Fibroblast of villous mesenchyme (primary cell): Measurements from ENCODE around the gene KCTD21. TPM values are rescaled to one million over a fixed set of nuclear protein-coding genes. Genes with fewer than 3 reads are reported as not detected.

ENCODE experiments used
- DNase-seq: peaks from one replicate; pipeline ENCODE4 v3.0.0-alpha.2; 2010; ENCODE audit warnings: low read depth
- H3K4me3 ChIP-seq: 2 replicates; pipeline ENCODE4 v1.5.1; 2011; ENCODE audit warnings: low read depth, mild to moderate bottlenecking, low read length
- CTCF ChIP-seq: IDR thresholded peaks from 2 replicates; pipeline ENCODE4 v1.5.1; 2012; ENCODE audit warnings: low read depth, mild to moderate bottlenecking, low read length; ENCODE audit not compliant: insufficient read depth
- total RNA-seq: library from RNA; depleted of rRNA; stranded (reverse); fragments of >200 nt; gene quantifications from 2 replicates; pipeline ENCODE4 v1.2.3, GENCODE V29; 2012

Gene KCTD21
- total RNA-seq, 1 donor: 11.2 TPM

DNA sequence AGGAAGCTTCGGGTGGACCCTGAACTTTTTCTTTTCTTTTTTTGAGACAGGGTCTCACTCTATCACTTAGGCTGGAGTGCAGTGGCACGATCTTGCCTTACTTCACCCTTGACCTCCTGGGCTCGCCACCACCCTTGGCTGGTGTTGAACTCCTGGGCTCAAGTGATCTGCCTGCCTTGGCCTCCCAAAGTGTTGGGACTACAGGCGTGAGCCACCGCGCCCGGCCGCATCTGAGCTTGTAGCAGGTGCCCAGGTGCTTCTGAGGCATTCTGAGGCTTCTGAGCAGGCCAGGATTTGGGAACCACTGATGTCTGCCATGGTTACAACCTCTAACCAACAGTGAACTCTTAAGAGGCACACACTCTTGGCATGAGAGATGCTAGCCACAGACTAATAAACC lies 5.4 kb upstream of the KCTD21 start:
- no peak for TF ChIP-seq CTCF
- H3K4me3 ChIP-seq: no peak overlapping the region
- DNase-seq: no peak

- H3K4me3 ChIP-seq: no peak overlapping the region
- no peak for TF ChIP-seq CTCF
- DNase-seq: peak; percentile 23
Observed at GRCh38 chr11:78192911-78193351, 4.5 kb upstream of the KCTD21 start.

DNA sequence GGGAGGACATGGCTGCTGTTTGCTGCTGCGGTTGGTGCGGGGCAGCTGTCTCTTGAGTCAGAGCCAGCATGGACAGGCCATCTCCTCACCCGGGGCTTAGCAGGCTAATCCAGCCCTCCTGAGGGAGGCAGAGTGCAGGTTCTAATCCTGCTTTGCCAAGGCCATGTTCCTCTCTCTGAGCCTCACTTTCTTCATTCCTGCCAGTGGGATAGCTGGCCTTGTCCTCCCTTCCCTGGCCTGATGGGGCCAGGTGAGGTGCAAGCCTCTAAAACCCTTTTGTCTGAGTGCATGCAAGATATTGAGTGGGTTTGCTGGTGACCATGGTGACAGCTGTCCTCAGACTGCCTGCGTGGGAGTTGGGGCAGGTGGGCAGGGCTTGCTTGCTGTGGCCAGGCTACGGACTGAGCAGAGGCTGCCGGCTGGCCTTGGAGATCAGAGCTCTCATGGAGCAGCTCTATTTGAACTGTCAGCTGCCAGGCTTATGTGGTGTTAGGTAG lies 3.8 kb upstream of the KCTD21 start:
- H3K4me3 ChIP-seq: no peak overlapping the region
- no peak for DNase-seq
- TF ChIP-seq CTCF: no peak

- TF ChIP-seq CTCF: no peak
- DNase-seq: no peak
- H3K4me3 ChIP-seq: no peak overlapping the region
Observed at GRCh38 chr11:78190871-78191538, 2.6 kb upstream of the KCTD21 start.

GRCh38 chr11:78190374-78190773 lies 1.9 kb upstream of the KCTD21 start:
- H3K4me3 ChIP-seq: no peak overlapping the region
- TF ChIP-seq CTCF: no peak
- no peak for DNase-seq

GRCh38 chr11:78189851-78190250 lies 1.4 kb upstream of the KCTD21 start:
- DNase-seq: no peak
- no peak for TF ChIP-seq CTCF

More at GRCh38 chr11:78189851-78190250, 1.4 kb upstream of the KCTD21 start:
- H3K4me3 ChIP-seq: peak overlapping the region; percentile 91
